ENCODE measurements around the gene STOML2. TPM values are rescaled to one million over a fixed set of nuclear protein-coding genes. Genes with fewer than 3 reads are reported as not detected.

STOML2 gene
- total RNA-seq, 2 experiments from 2014 or later = 96.0 to 96.9 TPM

GRCh38 chr9:35114113-35114839 is 11.3 kb upstream of the STOML2 start:
- Mint-ChIP-seq H3K36me3 (ENCODE audit: low read depth) (peaks cover 6% of the 10 kb centered on the region), H3K9me3 (no peaks in the 10 kb centered on the region), H3K27me3 (no peaks in the 10 kb centered on the region), H3K27ac (peak overlapping the region; percentile 92), H3K4me1 (peaks cover 61% of the 10 kb centered on the region), H3K4me3 (peak overlapping the region; percentile 98)
- CTCF ChIA-PET = interaction anchor here (0.8 to 5.1 kb wide), 13 partner anchors 11 to 615 kb away, joined by 3 to 69 read pairs (median 5); partner anchors contain the start of genes FANCG, PIGO, STOML2 and VCP
- POLR2A ChIA-PET = interaction anchor here (1.1 to 4.7 kb wide), 15 partner anchors 8 to 698 kb away, joined by 3 to 50 read pairs (median 6); partner anchors contain the start of genes CCDC107, DNAJB5, FANCG and PIGO
- peak; percentile 87 for DNase-seq

- Mint-ChIP-seq H3K4me1 (peaks cover 64% of the 10 kb centered on the region), H3K27ac (peak overlapping the region; percentile 79), H3K27me3 (no peaks in the 10 kb centered on the region), H3K9me3 (no peaks in the 10 kb centered on the region), H3K36me3 (ENCODE audit: low read depth) (peaks cover 14% of the 10 kb centered on the region), H3K4me3 (peak overlapping the region; percentile 73)
- ChIA-PET POLR2A (interaction anchor here (0.6 to 2.9 kb wide), 6 partner anchors 10 to 267 kb away, joined by 3 to 23 read pairs (median 10); partner anchors contain the start of genes PIGO, STOML2 and VCP), CTCF (interaction anchor here (0.6 to 1.8 kb wide), 4 partner anchors 9 to 1066 kb away, joined by 3 to 8 read pairs (median 4); partner anchors contain the start of genes PIGO, STOML2 and VCP)
- DNase-seq = no peak
Measured at GRCh38 chr9:35112257-35113020, 9.5 kb upstream of the STOML2 start.

DNA sequence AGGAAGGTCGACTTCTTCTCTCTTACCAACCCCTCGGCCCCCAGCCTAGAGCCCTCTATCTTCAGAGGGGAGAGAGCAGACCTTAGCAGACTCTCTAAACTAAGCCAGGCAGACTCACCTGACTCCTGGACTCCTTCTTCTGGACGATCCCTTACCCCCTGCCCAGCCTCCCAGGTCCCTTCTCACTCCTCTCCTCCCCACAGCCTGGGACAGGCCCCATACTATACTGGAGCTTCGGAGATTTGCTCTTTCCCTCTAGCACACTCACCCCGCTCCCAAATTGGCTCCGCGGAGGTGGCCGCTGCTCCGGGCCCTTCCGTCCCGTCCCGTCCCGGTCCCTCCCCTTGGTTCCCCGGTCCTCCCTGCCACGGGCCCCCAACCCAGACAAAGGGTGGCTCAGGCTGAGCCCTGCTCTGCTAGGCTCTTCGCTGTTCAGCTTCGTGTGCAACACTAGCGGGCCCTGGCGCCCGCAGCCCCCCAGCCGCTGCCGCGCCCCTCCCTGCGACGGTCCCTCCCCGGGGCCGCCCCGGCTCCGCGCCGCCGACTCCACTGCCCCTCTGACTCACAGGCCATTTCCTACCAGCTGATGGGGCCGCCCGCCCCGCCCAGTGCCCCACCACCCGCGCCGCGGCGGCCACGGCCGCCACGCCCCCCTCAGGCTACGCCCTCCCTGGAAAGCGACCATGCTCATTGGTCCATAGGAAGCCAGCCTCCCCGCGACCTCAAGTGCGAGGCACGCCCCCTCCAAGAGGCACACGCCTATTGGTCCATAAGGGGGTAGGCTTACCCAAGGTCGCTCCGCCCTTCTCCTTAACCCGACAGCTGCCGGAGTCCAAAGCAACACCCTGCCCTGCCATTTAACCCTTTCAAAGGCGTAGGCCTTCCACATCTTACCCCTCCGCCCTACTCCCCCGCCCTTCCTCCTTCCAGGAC is 8.3 kb upstream of the STOML2 start:
- peak; percentile 97 for DNase-seq
- H3K4me1 Mint-ChIP-seq = peaks cover 54% of the 10 kb centered on the region
- peaks cover 19% of the 10 kb centered on the region for H3K36me3 Mint-ChIP-seq (ENCODE audit: low read depth)
- peak overlapping the region; percentile 79 for H3K27ac Mint-ChIP-seq
- H3K4me3 Mint-ChIP-seq = peak overlapping the region; percentile 73
- ChIA-PET CTCF (interaction anchor here (0.6 to 1.8 kb wide), 6 partner anchors 14 to 1067 kb away, joined by 3 to 8 read pairs (median 4); partner anchors contain the start of genes FANCG, PIGO and VCP), POLR2A (interaction anchor here (0.6 to 2.9 kb wide), 9 partner anchors 9 to 448 kb away, joined by 3 to 23 read pairs (median 9); partner anchors contain the start of genes FANCG, PIGO, STOML2 and VCP)
- H3K9me3 Mint-ChIP-seq = no peaks in the 10 kb centered on the region
- H3K27me3 Mint-ChIP-seq = no peaks in the 10 kb centered on the region

DNA sequence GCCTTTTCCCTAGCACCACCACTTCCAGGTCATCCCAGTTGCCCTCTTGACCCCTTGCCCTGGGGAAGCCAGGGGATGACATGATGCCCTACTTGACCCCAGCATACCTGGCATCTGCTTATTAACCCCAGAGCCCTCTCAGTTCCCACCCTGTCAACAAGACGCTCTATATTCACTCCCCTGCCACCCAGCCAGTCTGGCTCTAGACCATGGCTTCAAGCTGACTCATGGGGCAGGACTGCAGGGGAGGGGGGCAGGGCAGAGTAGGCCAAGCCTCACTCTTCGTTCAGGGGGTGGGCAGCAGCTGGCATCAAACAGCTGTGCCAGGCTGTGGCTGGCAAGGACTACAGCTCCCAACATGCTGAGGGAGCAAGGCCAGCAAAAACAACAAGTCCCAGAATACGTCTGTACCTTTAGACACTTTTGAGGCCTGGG is 7.4 kb upstream of the STOML2 start:
- Mint-ChIP-seq H3K36me3 (ENCODE audit: low read depth) (peaks cover 25% of the 10 kb centered on the region), H3K27me3 (no peaks in the 10 kb centered on the region), H3K9me3 (no peaks in the 10 kb centered on the region), H3K4me1 (peaks cover 49% of the 10 kb centered on the region), H3K27ac (no peak overlapping the region), H3K4me3 (peak overlapping the region; percentile 73)
- DNase-seq = no peak
- POLR2A ChIA-PET = interaction anchor here (1.6 to 2.9 kb wide), 6 partner anchors 8 to 38 kb away, joined by 5 to 23 read pairs (median 10); partner anchors contain the start of genes FANCG, PIGO, STOML2 and VCP
- CTCF ChIA-PET = interaction anchor here (1.1 to 1.8 kb wide), 3 partner anchors 14 to 38 kb away, joined by 3 to 8 read pairs (median 4); partner anchors contain the start of genes FANCG, PIGO and VCP

GRCh38 chr9:35108946-35109575 is 6.1 kb upstream of the STOML2 start:
- no peak overlapping the region for H3K27ac Mint-ChIP-seq
- no peak overlapping the region for H3K4me3 Mint-ChIP-seq
- no peaks in the 10 kb centered on the region for H3K27me3 Mint-ChIP-seq
- ChIA-PET POLR2A (no interaction called here), CTCF (interaction anchor here (0.9 kb wide), 1 partner anchor 12 kb away, joined by 4 read pairs; the partner anchor contains the start of gene PIGO)
- peaks cover 32% of the 10 kb centered on the region for H3K36me3 Mint-ChIP-seq (ENCODE audit: low read depth)
- no peak for DNase-seq
- no peaks in the 10 kb centered on the region for H3K9me3 Mint-ChIP-seq
- peaks cover 42% of the 10 kb centered on the region for H3K4me1 Mint-ChIP-seq

- POLR2A ChIA-PET = no interaction called here
- CTCF ChIA-PET = interaction anchor here (0.9 kb wide), 1 partner anchor 12 kb away, joined by 4 read pairs; the partner anchor contains the start of gene PIGO
- H3K4me3 Mint-ChIP-seq = no peak overlapping the region
- no peak for DNase-seq
- H3K27me3 Mint-ChIP-seq = no peaks in the 10 kb centered on the region
- no peak overlapping the region for H3K27ac Mint-ChIP-seq
- H3K36me3 Mint-ChIP-seq (ENCODE audit: low read depth) = peaks cover 26% of the 10 kb centered on the region
- H3K9me3 Mint-ChIP-seq = no peaks in the 10 kb centered on the region
- H3K4me1 Mint-ChIP-seq = peaks cover 40% of the 10 kb centered on the region
Measured at GRCh38 chr9:35108461-35108860, 5.5 kb upstream of the STOML2 start.

GRCh38 chr9:35107297-35108290 is 4.7 kb upstream of the STOML2 start:
- no peaks in the 10 kb centered on the region for H3K9me3 Mint-ChIP-seq
- H3K4me3 Mint-ChIP-seq = no peak overlapping the region
- DNase-seq = no peak
- POLR2A ChIA-PET = interaction anchor here (1.3 kb wide), 1 partner anchor 28 kb away, joined by 6 read pairs; the partner anchor contains the start of gene FANCG
- no peak overlapping the region for H3K27ac Mint-ChIP-seq
- H3K36me3 Mint-ChIP-seq (ENCODE audit: low read depth) = peaks cover 30% of the 10 kb centered on the region
- peaks cover 42% of the 10 kb centered on the region for H3K4me1 Mint-ChIP-seq
- H3K27me3 Mint-ChIP-seq = no peaks in the 10 kb centered on the region
- CTCF ChIA-PET = interaction anchor here (1.2 to 1.3 kb wide), 2 partner anchors 57 to 151 kb away, joined by 3 to 5 read pairs; no protein-coding TSS in a partner anchor

DNA sequence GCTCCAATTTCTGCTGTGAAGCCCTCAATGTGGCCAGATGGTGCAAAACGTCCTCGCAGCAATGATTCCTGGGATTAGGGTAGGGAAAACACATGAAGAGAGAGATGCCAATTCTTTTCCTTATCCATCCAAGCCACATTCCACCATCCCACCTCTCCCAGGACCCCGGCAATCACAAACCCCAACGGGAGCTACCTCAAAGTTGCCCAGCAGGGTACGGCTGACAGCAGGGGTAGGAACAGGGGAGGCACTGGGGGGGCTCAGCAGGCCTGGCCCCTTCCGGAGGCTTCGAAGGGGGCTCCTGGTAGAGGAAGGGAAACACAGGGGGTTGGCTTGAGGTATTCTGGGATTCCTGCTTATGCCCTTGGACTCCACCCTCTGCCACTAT is 3.4 kb upstream of the STOML2 start:
- H3K27ac Mint-ChIP-seq = no peak overlapping the region
- POLR2A ChIA-PET = interaction anchor here (1.1 to 1.3 kb wide), 2 partner anchors 8 to 27 kb away, joined by 6 read pairs; partner anchors contain the start of gene FANCG
- no peak for DNase-seq

DNA sequence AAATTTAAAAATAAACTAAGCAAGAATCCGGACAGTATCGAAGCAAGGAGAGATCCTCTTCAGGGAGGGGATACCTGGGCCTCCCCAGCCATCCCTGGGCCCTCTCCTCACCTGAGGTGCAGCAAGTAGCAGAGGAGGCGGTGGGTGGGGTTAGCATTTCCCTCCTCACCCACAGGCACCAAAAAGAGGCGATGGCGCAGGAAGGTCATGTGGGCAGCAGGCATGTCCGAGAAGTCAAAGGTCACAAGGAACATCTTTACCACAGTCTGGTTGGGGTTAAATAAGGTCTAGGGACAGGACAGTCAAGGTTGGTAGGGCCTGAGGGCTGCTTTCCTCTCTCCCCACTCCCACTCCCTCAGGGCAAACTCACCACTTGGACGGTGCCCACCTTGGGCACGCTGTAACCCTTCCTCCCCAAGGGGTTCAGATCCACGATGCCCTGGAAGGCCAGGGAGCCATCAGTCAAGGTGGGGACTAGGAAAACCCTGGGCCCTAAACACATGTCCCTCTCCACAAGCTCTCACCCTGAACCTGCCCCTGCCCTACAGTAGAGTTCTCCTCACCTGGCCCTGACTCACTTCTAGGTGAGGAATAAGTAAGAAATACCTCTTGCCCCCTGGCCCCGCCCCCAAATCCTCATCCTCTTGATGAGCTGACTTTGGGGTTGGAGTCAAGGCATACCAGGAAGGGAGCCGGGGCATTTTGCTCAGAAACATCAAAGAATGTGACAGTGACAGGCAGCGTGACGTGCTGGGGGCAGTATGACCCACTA is 2.8 kb upstream of the STOML2 start:
- H3K9me3 Mint-ChIP-seq = no peaks in the 10 kb centered on the region
- no peak overlapping the region for H3K4me3 Mint-ChIP-seq
- CTCF ChIA-PET = interaction anchor here (1.3 kb wide), 1 partner anchor 153 kb away, joined by 3 read pairs; no protein-coding TSS in a partner anchor
- DNase-seq = no peak
- H3K27me3 Mint-ChIP-seq = no peaks in the 10 kb centered on the region
- H3K36me3 Mint-ChIP-seq (ENCODE audit: low read depth) = peaks cover 39% of the 10 kb centered on the region
- no peak overlapping the region for H3K27ac Mint-ChIP-seq
- H3K4me1 Mint-ChIP-seq = peaks cover 45% of the 10 kb centered on the region
- POLR2A ChIA-PET = interaction anchor here (1.1 to 4.8 kb wide), 4 partner anchors 8 to 27 kb away, joined by 5 to 61 read pairs (median 6); partner anchors contain the start of genes FANCG and PIGO

More for the DNA sequence above, 3.4 kb upstream of the STOML2 start:
- Mint-ChIP-seq H3K9me3 (no peaks in the 10 kb centered on the region), H3K36me3 (ENCODE audit: low read depth) (peaks cover 33% of the 10 kb centered on the region), H3K27me3 (no peaks in the 10 kb centered on the region), H3K4me3 (no peak overlapping the region), H3K4me1 (peaks cover 43% of the 10 kb centered on the region)
- CTCF ChIA-PET = interaction anchor here (1.2 to 1.3 kb wide), 2 partner anchors 55 to 153 kb away, joined by 3 to 5 read pairs; no protein-coding TSS in a partner anchor

- H3K36me3 Mint-ChIP-seq (ENCODE audit: low read depth) = peaks cover 45% of the 10 kb centered on the region
- ChIA-PET POLR2A (interaction anchor here (1.2 to 4.8 kb wide), 4 partner anchors 9 to 27 kb away, joined by 3 to 61 read pairs (median 28); partner anchors contain the start of genes ATOSB, FANCG and PIGO), CTCF (interaction anchor here (1.0 kb wide), 1 partner anchor 8 kb away, joined by 3 read pairs; no protein-coding TSS in a partner anchor)
- DNase-seq = no peak
- H3K27me3 Mint-ChIP-seq = no peaks in the 10 kb centered on the region
- H3K4me3 Mint-ChIP-seq = no peak overlapping the region
- no peaks in the 10 kb centered on the region for H3K9me3 Mint-ChIP-seq
- peaks cover 44% of the 10 kb centered on the region for H3K4me1 Mint-ChIP-seq
- no peak overlapping the region for H3K27ac Mint-ChIP-seq
Measured at GRCh38 chr9:35105126-35105525, 2.2 kb upstream of the STOML2 start.

All from activated CD4-positive, alpha-beta memory T cell treated with anti-CD3 and anti-CD28 coated beads, Interleukin-2, amount 10 ng/mL, durations not matched to agents 7 days and 5 days (primary cell).